ENCODE results near the gene ZNF345.
A peak's percentile ranks its signal among the peaks of the same experiment; 100 is the strongest.

ZNF345 gene

GRCh38 chr19:36850559-36851442, at the start of gene ZNF345:
Gene ZNF345, plus strand, starts transcription at chr19:36850876. Its CDS starts 25,955 bp downstream, at chr19:36876831.
- ATAC-seq (ENCODE audit: insufficient read depth, low read depth) = peak; percentile 87
- Histone ChIP-seq H3K36me3 (ENCODE audit: insufficient read depth, low read length) (peaks cover 31% of the 10 kb centered on the region), H3K9ac (ENCODE audit: low read depth, low read length) (peak within 1 kb of the TSS; percentile 81), H3K27ac (ENCODE audit: low read length) (peak within 1 kb of the TSS; percentile 85), H3K9me3 (ENCODE audit: insufficient read depth, low read length, severe bottlenecking) (peaks cover 7% of the 10 kb centered on the region), H4K20me1 (ENCODE audit: insufficient read depth, low read length) (no peaks in the 10 kb centered on the region), H3K4me3 (ENCODE audit: low read depth in 1 of 2, low read length in 2 of 2) (peak within 1 kb of the TSS; percentile 98 to 99), H2AFZ (ENCODE audit: low read depth, low read length) (peak within 1 kb of the TSS; percentile 92), H3K27me3 (ENCODE audit: insufficient read depth, low read length, poor library complexity) (no peaks in the 10 kb centered on the region), H3K4me1 (ENCODE audit: insufficient read depth, low read length) (peaks cover 31% of the 10 kb centered on the region), H3K79me2 (ENCODE audit: insufficient read depth, low read length) (peaks cover 71% of the 10 kb centered on the region), H3K4me2 (ENCODE audit: insufficient read depth, low read length) (peak within 1 kb of the TSS; percentile 87)
- no peak for TF ChIP-seq EZH2 (IDR thresholded peaks at IDR 0.05; ENCODE audit: borderline replicate concordance, low read depth, low read length, severe bottlenecking)
- TF ChIP-seq, protein P1, sequence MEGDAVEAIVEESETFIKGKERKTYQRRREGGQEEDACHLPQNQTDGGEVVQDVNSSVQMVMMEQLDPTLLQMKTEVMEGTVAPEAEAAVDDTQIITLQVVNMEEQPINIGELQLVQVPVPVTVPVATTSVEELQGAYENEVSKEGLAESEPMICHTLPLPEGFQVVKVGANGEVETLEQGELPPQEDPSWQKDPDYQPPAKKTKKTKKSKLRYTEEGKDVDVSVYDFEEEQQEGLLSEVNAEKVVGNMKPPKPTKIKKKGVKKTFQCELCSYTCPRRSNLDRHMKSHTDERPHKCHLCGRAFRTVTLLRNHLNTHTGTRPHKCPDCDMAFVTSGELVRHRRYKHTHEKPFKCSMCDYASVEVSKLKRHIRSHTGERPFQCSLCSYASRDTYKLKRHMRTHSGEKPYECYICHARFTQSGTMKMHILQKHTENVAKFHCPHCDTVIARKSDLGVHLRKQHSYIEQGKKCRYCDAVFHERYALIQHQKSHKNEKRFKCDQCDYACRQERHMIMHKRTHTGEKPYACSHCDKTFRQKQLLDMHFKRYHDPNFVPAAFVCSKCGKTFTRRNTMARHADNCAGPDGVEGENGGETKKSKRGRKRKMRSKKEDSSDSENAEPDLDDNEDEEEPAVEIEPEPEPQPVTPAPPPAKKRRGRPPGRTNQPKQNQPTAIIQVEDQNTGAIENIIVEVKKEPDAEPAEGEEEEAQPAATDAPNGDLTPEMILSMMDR (IDR thresholded peaks at IDR 0.05; ENCODE audit: borderline replicate concordance, extremely low read depth, low read length, poor library complexity, severe bottlenecking) = no peak
- DNase-seq = peak; percentile 93

DNA sequence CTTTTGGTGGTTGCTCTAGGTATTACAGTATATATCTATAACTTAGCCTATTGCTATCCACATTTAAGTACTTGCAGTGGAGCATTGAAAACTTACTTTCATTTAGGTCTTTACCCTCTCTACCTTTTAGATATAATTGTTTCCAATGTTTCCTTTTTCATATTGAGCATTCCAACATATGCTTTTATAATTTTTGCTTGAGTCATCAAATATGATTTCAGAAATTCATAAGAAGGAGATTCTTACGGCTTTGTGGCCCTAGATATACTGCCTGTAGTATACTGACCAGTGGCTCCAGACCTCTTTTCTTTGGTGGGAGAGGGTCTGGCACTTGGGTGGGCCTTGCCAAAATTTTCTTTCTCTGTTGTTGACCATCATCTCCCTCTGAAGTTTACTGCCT, 45.3 kb upstream of the ZNF345 start:
- H2AFZ ChIP-seq (ENCODE audit: low read depth, low read length) = no peak overlapping the region
- no peak overlapping the region for H3K4me3 ChIP-seq (ENCODE audit: low read depth in 1 of 2, low read length in 2 of 2)
- H3K4me2 ChIP-seq (ENCODE audit: insufficient read depth, low read length) = no peak overlapping the region
- no peaks in the 10 kb centered on the region for H3K27me3 ChIP-seq (ENCODE audit: insufficient read depth, low read length, poor library complexity)
- peaks cover 3% of the 10 kb centered on the region; the same call in 1 of the 2 replicates for H3K36me3 ChIP-seq (ENCODE audit: insufficient read depth, low read length)
- ATAC-seq (ENCODE audit: insufficient read depth, low read depth) (no peak), DNase-seq (no peak)
- H3K79me2 ChIP-seq (ENCODE audit: insufficient read depth, low read length) = no peaks in the 10 kb centered on the region
- no peaks in the 10 kb centered on the region for H3K4me1 ChIP-seq (ENCODE audit: insufficient read depth, low read length)
- H3K9me3 ChIP-seq (ENCODE audit: insufficient read depth, low read length, severe bottlenecking) = peaks cover 13% of the 10 kb centered on the region
- H4K20me1 ChIP-seq (ENCODE audit: insufficient read depth, low read length) = no peaks in the 10 kb centered on the region
- no peak for TF ChIP-seq EZH2 (IDR thresholded peaks at IDR 0.05; ENCODE audit: borderline replicate concordance, low read depth, low read length, severe bottlenecking)
- H3K9ac ChIP-seq (ENCODE audit: low read depth, low read length) = no peak overlapping the region
- no peak overlapping the region for H3K27ac ChIP-seq (ENCODE audit: low read length)

DNA sequence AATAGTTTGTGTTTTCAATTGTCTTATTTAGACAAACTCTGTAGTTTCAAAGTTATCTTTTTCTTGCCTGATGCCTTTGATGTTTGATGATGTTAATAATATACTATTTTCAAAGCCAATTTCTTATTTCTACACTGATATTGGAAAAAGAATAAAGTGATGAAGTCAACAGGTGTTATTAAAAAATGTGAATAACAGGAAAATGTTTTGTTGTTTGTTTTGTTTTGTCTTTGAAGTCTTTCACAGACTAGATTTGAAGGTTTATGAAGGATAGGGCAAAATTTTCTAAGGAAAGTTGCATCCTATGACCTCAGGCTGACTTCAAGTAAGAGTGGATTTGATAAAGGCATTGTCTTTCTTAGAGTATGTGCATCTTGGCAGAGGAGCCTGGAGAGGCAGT, 43.6 kb upstream of the ZNF345 start:
- H3K27ac ChIP-seq (ENCODE audit: low read length) = no peak overlapping the region

More for the DNA sequence above, 43.6 kb upstream of the ZNF345 start:
- Histone ChIP-seq H3K4me3 (ENCODE audit: low read depth in 1 of 2, low read length in 2 of 2) (no peak overlapping the region), H3K4me2 (ENCODE audit: insufficient read depth, low read length) (no peak overlapping the region), H3K36me3 (ENCODE audit: insufficient read depth, low read length) (peaks cover 3% of the 10 kb centered on the region; the same call in 1 of the 2 replicates), H4K20me1 (ENCODE audit: insufficient read depth, low read length) (no peaks in the 10 kb centered on the region), H2AFZ (ENCODE audit: low read depth, low read length) (no peak overlapping the region), H3K9me3 (ENCODE audit: insufficient read depth, low read length, severe bottlenecking) (peaks cover 27% of the 10 kb centered on the region), H3K27me3 (ENCODE audit: insufficient read depth, low read length, poor library complexity) (no peaks in the 10 kb centered on the region), H3K9ac (ENCODE audit: low read depth, low read length) (no peak overlapping the region), H3K79me2 (ENCODE audit: insufficient read depth, low read length) (no peaks in the 10 kb centered on the region), H3K4me1 (ENCODE audit: insufficient read depth, low read length) (no peaks in the 10 kb centered on the region)
- no peak for ATAC-seq (ENCODE audit: insufficient read depth, low read depth)
- TF ChIP-seq, protein P1 (IDR thresholded peaks at IDR 0.05; ENCODE audit: borderline replicate concordance, extremely low read depth, low read length, poor library complexity, severe bottlenecking) = no peak
- TF ChIP-seq EZH2 (IDR thresholded peaks at IDR 0.05; ENCODE audit: borderline replicate concordance, low read depth, low read length, severe bottlenecking) = no peak
- no peak for DNase-seq
